Measurements from ENCODE around the gene HOXB4.

Gene HOXB4

DNA sequence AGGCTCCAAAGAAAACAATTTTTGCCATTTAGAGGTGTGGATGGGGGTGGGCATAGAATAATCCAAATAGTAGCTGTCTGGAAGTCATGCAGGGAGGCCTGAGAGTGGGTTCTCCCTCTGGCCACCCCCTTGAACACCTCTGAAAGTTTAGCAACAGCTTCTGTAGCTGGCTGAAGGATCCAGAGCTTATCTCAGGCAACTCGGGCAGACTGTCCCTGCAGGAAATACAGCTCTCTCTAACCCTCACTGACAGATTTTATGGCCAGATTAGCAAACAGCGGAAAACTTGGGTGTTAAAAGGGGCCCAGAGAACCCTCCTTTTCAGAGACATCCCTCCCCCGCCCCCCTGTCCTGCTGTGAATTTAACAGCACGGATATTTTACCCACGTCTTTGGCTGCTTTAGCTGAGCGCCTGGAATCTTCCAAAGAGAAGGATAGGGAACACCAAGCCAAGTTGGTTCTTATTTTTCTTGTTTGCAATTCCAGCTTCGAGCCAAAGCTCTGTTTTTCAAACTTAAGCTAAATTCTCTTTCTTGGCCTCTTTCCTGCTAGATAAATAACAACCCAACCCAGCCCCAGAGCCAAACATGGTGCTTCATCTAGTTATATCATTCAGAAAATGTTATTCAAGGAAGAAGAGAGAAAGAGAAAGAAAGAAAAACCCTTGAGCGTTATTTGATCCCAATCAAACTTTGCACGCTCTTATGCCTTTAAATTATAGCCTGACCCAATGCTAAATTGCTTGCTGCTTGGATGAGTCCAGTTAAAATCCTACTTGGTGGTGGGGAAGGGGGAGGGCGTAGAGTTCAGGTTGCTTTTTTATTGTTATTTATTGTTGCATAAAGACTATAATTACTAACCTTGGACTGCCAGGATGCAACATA, 31.0 kb downstream of the HOXB4 start:
- DNase-seq (ENCODE audit: low read depth): peak; percentile 73

GRCh38 chr17:48546137-48546923, 31.8 kb downstream of the HOXB4 start:
- peak; percentile 59 for DNase-seq (ENCODE audit: low read depth)

DNA sequence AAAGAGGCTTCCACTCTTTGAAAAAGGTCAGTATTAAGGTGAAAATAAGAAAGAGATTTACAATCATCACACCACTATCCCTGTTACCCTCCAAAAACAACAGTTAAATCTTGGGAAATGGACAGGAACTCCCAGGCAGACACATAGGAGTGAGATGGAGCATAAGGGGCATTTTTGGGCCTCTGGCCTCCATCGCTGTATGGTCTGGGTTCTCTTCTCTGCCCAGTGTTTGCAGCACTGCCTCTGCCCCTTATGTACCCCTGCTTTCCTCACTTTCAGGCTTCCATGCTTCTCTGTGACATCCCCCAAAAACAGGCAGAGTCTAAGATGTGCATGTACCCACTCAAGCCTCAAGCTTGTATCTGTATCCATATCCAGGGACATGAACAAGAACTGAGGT, 32.6 kb downstream of the HOXB4 start:
- DNase-seq (ENCODE audit: low read depth): peak; percentile 9

- peak; percentile 61 for DNase-seq (ENCODE audit: low read depth)
Observed at GRCh38 chr17:48545022-48545375, 33.2 kb downstream of the HOXB4 start, which contains the start of gene HOXB2. Gene HOXB2, minus strand, starts transcription at chr17:48545109. Its CDS starts 198 bp downstream, at chr17:48544911.

DNA sequence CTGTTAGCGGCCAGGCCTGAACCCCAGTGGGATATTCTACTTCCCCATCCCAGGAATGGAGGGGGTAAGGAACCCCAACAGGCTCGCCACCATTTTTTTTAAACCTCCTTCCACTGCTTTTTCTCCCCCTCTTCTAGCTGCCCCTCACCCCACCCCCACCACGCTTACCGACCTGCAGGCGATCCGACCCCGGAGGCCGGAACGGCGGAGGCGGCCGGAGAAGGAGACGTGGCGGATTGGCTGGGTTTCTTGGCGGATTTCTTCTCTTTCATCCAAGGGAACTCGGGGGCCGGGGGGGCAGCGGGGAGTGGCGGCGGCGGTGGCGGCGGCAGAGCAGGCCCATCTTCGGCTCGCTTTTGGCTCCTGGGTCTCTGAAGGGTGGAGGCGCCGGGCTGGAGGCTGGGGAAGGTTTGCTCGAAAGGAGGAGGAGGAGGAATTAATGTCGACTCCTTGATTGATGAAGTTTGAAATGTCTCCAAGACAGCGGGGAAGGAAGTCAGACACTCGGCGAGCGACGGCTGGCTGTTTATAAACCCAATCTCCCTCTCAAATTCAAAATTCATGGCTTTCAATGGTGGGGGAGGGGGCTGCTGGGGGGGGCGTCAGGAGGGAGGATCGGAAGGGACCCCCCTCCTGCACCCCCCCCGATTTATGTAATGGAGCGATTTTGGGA, 33.7 kb downstream of the HOXB4 start:
- DNase-seq (ENCODE audit: low read depth): peak; percentile 94

DNA sequence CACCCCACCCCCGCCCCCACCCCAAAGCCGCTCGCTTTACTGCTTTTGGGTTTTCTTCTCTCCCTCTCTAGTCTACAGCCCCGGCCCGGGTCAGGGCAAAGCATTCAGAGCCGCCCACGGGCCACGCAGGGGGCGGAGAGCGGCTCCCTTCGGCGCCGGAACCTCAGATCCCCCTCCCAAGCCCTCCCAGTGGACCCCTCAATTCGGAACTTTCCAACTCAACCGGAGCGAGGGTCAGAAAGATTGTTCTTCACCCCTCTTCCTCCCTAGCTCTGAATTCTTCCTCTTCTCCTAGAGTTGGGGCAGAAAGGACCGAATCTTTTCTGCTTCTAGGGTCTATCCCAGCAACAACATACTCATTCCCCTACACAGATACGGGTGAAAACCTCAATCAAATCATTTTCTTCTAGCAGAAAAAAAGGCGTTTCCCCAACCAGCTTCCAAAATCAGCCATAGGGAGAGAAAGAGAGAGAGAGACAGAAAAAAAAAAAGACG, 34.2 kb downstream of the HOXB4 start:
- DNase-seq (ENCODE audit: low read depth): no peak

DNA sequence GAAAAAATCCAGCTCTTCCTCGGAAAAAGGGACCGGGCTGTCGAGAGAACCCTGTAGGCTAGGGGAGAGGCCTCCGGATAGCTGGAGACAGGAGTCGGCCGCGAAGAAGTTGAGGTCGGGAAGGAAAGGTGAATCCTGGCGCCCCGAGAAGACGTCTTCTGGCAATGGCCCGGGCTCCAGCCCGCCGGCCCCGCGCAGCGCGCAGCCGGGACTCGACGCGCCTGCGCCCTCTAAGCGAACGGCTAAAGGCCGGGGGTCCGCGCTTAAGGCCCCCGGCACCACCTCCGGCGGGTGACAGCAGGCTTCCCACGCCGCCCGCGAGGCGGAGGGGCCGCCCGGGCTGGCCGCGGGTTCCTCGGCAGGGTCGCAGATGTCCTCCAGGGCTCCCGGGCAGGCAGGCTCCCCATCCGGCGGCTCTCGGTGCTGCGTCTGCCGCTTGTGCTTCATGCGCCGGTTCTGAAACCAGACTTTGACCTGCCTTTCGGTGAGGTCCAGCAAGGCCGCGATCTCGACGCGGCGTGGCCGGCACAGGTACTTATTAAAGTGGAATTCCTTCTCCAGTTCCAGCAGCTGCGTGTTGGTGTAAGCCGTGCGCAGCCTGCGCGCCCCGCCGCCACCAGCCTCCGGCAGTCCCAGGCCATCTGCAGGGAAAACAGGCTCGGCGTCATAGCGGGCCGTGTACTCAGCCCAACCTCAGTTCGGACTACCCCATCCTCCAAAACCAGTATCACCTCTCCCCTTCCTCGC, 34.9 kb downstream of the HOXB4 start:
- peak; percentile 44 for DNase-seq (ENCODE audit: low read depth)

GRCh38 chr17:48542698-48543106, 35.4 kb downstream of the HOXB4 start:
- DNase-seq (ENCODE audit: low read depth): no peak

GRCh38 chr17:48542114-48542656, 36.0 kb downstream of the HOXB4 start:
- peak; percentile 42 for DNase-seq (ENCODE audit: low read depth)

GRCh38 chr17:48541577-48542113, 36.5 kb downstream of the HOXB4 start:
- peak; percentile 62 for DNase-seq (ENCODE audit: low read depth)

DNA sequence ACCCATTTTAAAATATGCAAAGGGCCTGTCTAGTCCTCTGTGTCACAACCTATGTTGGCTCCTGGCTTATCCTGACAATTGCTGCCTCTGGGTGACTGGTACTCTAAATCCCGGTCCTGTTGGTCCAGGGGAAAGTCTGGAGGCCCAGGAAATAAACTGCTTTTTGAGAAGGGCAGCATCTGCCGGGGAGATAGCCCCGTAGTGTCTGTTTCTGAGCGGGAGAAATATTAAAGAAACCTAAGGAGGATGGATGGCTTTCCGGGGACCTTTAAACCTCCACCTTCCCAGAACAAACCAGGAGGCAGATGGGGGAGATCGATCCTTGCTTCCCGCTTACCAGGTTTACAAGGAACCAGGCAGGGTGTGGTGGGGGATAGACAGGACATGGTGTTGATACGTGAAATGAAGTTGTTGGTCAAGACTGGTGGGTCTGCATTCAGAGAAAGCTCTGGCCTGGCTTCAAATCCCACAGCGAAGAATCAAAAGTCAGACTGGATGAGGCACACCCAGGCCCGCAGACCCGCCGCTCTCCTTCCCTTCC, 37.0 kb downstream of the HOXB4 start:
- DNase-seq (ENCODE audit: low read depth): peak; percentile 34

GRCh38 chr17:48540213-48540612, 37.9 kb downstream of the HOXB4 start:
- peak; percentile 38 for DNase-seq (ENCODE audit: low read depth)

- peak; percentile 96 for DNase-seq (ENCODE audit: low read depth)
Observed at GRCh38 chr17:48539177-48539576, 39.0 kb downstream of the HOXB4 start.

DNA sequence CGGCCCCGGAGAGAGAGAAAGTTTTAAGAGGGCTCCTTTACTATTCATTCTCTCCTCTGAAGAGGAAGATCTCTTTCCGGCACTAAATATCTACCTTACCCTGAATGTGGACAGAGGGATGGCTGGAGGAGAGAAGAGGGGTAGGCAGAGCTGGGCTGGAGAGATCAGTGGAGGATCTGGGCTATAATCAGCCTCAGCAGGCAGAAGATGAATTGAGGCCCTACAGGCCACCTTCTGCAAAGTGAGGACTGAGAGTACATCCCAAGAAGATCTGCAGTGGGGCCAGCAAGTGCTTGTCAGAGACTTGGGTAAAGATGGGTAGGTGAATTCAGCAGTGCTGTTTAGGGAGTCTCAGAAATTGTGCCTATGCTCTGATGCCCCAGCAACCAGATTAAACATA, 40.8 kb downstream of the HOXB4 start:
- no peak for DNase-seq (ENCODE audit: low read depth)

GRCh38 chr17:48535793-48536559, 42.2 kb downstream of the HOXB4 start:
- peak; percentile 56 for DNase-seq (ENCODE audit: low read depth)

DNA sequence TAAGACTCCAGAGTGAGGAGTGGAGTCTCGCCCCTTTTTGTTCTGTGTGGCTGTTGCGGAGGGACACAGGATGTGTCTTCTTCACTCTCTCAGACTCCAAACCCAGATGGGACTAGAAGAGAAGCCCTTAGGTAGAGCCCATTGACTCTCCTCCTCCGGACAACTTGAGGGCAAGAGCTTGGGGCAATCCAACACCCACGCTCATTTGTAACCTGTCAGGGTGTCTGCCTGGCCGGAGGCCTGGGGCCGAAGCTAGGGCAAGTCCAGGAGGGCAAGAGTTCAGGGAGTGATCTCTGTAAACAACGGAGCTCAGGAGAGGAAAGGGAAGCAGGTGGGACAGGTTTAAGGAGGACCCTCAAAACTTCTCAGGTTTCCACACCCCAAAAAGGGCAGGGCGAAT, 45.9 kb downstream of the HOXB4 start:
- DNase-seq (ENCODE audit: low read depth): no peak

DNA sequence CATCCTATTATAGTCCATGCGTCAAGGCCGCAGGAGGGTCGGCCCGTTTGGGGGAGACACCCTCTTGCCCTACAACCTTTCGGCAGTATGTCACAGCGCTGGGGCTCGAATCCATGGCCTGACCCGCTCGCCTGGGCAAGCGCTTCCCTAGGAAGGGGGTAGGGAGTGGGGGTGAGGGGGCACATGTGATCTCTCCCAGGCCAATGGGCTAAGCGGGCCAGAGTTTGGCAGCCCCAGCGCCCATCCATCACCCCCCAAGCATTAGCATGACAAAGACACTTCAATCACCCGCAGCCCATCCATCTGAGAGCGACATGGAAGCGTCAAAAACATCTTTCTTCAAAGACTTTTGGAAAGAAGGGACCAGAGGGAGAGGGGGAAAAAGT, 47.3 kb downstream of the HOXB4 start, which contains the start of gene HOXB1:
TSS of gene HOXB1 (minus strand) at position 125 of the 386 bp plus-strand sequence. CDS start at position 18, 107 bp downstream.
- no peak for DNase-seq (ENCODE audit: low read depth)

GRCh38 chr17:48530208-48530886, 47.8 kb downstream of the HOXB4 start:
- no peak for DNase-seq (ENCODE audit: low read depth)

DNA sequence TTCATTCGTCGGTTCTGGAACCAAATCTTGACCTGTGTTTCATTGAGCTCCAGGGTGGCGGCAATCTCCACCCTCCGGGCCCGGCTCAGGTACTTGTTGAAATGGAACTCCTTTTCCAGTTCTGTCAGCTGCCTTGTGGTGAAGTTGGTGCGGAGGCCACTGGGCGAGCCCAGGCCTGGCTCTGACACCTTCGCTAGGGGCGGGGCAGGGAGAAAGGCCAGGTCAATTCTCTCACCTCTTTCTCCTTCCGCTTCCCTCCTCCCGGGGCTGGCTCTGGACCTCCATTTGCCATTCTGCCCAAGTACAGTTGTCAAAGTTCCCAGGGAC, 48.5 kb downstream of the HOXB4 start:
- no peak for DNase-seq (ENCODE audit: low read depth)
